Stimulated activated CD8-positive, alpha-beta memory T cell treated with anti-CD3 and anti-CD28 coated beads, Interleukin-12 subunit alpha, Interleukin-12 subunit beta, amount 100 ng/mL, for 1 hour (primary cell): ENCODE measurements around the gene RBMS3.
"Not testable (repeated sequence)": the region's sequence is repeated elsewhere in the genome, so short reads cannot be mapped to it uniquely, and the experiment has no call there.

ENCODE experiments used
- DNase-seq: peaks from one replicate; pipeline ENCODE4 v3.0.0-alpha.2; 2020; ENCODE audit warnings: low read depth

The RBMS3 gene

DNA sequence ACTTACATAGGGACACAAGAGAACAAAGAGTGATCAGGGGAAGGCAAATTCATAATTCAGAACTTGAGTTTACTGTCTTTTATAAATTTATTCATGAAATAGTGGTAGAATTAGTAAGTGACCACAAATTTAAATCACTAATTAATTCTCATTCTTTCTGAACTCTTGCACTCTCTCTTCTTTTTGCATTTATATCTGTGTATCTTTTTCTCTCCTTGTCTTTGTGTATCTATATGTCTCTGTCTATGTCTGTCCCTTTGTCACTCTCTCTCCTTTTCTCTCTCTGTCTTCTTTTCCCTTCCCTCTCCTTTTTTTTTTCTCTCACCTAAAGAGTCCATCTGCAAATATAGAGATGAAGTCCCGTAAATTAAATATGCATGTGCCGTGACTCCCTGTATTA is 31.5 kb downstream of the RBMS3 start:
- no peak for DNase-seq

DNA sequence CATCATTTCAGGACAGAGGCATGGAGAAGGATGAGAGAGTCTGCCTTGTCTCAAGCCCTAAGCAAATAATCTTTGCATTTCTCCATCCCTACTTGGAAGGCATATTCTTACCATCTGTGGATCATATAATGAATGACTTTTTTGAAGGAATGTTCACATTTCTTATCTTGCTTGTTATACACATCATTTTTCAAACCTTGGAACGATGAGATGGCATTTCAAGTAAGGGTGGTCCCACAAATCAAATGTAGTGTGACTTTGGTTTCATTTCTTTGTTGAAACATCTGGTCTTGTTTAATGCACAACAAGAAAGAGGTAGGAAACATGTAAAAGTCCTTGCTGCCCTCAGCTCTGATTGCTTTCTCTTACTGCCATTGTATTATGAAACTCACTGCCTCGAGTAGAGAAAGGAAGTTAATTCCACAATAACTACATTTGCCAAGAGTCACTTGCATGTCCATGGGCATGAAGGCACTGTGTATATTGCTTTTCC is 32.1 kb downstream of the RBMS3 start:
- DNase-seq: no peak

DNA sequence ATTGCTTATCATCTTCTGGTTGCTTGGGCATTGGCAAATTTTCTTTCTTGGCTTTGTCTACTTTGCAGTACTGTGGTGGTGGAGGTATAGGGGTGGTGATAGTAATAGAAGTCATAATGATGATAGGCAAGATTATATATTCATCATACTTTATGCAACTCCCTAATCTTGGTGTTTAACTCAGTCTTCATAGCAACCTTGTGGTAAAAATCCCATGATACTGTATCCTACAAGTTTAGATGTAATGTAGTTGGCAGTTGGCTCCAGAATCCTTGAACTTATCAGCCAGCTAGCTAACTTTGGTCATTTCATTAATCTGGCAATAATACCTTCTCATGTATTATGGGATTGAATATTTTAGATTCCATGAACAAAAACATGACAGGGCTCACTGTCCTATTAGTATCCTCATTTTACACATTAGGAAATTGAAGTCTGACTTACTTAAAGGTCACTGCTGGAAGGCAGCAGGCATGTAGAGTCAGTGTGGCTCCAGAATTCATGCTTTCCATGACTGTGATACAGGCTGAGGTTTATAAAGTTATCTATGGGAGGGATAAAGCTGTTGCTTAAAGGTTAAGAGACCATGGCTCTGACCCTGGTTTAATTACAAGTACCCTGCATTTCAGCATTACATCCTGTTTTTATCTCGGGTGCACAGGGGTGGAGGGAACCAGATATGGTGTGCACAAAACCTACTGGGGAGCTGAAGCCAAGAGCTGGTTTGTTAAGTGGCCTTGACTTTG is 33.3 kb downstream of the RBMS3 start:
- no peak for DNase-seq

DNA sequence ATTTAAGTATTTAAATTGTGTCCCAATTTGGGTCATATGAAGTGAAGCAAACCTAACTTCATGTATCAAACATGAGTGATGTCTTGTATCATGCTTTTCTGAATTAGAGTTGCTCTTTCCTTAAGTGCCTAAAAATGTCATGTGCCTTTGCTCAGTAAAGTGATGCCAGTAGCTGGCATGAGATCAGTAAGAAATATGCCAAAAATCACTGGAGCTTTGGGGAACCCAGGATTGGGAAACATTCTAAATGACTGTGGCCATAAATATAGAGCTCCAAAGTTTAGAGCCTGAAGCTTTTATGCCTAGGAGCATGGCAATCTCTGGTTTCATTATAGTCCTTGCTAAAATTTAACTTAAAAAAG is 33.8 kb downstream of the RBMS3 start:
- DNase-seq: no peak

DNA sequence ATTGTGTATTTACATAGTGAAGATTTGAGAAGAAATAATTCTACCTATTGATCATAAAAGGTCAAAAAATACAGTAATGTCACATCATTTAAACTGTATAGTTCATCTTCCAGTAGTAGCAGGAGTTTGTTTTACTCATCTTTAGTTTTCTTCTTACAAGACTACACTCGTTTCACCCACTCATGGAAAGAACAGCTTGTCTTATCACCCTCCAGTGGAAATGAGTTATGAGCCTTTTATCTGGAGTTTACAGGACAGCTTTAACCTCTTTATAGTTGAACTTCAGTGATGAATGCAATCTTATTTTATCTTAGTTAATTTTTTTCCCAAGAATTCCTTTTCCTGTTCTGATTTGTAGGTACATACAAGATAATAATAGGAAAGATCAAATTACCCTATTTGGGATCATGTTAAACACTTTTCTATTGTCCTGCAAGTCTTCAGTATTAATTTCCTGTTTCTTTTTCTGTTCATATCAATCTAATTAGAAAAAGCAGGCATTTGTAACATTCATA is 36.8 kb downstream of the RBMS3 start:
- DNase-seq: no peak

DNA sequence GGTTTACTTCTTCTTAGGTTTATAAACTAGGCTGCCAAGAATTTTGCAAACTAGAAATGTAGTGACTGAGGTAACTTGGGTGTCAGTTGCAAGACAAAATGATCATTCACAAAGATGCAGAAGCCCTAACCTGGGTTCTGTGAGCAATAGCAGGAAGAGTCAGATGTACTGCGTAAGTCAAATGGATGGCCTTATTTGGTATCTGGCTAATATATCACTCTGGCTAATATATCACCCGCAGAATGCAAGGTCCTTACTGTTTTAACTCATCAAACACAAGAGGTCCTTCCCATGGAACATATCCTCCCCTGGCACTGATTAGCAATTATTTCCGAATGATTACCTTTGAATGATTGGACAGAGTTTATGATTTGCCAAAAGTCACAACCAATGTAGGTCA is 37.4 kb downstream of the RBMS3 start:
- no peak for DNase-seq

DNA sequence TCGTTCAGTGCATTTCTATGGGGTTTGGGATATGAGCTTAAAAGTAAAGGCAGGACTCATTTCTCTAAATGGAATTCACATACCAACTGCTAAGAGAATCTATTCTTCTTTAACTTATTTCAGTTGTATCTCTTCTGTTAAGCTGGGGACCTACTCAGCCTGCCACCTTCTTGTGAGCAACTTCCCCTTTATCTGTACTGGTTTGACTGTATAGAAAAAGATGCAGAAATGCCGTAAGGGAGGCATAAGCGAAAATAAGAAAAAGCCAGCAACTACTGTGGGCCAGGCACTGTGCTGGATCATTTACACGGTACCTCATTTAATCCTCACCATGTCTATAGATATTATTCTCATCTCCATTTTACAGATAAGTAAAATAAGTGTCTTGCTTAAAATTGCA is 38.4 kb downstream of the RBMS3 start:
- DNase-seq: no peak

DNA sequence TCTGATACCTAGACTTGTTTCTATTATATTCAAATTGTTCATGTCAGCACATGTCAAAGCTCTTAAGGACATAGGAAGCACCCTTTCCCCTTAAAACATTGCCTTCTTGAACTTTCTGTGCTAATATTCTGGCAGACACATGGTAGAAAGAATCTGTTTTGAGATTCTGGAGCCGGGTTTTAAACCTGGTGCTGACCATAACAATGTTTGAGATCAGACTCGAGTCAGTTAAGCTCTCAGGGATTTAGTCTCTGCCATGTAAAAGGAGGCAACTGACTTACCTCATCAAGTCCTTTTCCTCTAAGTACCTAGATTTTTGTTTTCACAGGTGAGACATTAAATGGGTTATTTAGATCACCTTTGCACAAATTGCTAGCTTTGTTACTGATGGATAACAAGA is 38.9 kb downstream of the RBMS3 start:
- DNase-seq: no peak

DNA sequence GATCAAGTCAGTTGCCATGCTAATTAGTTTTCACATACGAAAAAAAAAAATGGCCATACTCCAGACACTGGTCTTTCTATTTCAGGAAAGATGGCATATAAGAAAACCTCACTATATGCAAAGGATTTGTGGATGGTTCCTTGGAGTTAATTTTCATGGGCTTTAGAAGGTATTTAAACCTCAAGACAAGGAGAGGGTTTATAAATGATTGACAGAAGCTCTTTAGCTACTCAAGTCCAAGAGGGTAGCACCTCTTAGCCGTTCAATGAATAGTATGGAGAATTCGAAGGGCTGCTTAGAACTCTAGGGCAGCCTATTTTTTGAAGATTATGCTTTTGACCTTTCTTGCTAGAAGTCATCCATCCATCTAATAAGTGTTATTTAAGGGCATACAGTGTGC is 41.7 kb downstream of the RBMS3 start:
- DNase-seq: no peak

DNA sequence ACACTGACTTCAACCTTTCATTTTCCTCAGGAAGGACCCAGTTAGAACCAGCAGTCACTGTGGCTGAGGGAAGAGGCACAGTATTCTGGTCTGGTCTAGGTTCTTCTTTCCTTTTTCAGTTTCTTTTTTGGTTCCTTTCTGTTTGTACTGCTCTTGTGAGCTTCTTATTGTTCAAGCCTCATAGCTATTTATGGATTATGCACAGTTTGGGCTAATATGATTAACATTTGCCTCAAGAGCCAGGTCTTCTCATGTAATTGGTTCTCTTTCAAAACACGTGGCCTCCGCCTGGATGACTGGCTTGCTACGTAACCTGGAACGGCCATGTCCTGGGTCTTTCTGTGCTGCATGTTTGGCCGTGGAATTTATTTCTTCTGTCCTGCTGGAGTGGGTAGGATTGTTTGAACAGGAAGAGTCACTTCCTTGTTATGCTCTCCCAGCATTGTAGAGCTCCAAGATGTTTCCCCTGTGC is 43.3 kb downstream of the RBMS3 start:
- DNase-seq: no peak

DNA sequence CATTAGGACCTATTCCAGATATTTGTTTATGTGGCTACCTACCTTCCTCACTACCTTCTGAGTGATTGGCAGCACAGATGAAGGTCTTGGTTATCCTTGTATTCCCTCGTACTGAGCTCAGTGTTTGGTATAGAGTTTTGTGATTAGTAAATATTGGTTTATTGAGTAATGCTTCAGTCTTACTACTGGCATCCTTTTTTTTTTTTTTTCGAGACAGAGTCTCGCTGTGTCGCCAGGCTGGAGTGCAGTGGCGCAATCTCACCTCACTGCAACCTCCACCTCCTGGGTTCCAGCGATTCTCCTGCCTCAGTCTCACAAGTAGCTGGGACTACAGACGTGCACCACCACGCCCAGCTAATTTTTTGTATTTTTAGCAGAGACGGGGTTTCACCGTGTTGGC is 45.7 kb downstream of the RBMS3 start:
- DNase-seq: not testable (repeated sequence)

DNA sequence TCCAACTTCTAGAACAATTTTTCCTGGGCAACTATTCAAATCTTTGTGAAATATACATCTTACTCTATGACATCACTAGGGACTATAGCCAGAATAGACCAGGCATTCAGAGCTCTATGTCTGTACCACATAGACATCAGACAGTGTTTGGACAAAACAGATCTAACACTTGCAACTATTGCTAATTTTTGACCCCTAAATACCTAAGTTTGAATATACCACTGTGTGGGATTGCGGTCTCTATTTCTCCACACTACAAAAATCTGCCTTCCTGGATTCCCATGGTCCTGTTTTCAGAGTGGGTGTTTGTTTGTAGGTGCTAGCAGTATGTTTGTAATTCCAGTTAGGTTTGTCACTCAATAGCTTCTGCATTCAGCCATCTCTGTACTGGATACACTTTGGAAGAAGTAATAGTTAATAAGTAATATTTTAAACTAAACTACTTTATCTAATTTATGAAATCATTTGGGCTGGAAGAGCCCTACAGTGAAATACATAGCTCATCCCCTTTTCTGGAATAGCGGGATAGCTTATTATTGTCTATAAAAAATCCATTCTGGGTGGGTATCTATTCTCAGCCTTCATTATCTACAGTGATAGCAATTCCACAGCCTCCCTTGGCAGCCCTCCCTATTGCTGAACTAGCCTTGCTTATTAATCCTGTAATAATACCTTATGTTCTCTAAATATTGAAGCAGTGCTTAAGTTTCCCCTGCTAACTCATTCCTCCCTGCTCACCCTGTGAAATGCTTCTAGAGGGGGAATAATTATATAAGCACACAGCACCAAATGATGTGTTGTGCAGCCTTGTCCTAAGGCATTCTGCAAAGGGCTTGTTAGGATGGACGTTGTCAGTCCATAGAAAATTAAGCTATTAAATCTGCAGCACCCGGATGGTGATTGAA is 49.4 kb downstream of the RBMS3 start:
- no peak for DNase-seq

DNA sequence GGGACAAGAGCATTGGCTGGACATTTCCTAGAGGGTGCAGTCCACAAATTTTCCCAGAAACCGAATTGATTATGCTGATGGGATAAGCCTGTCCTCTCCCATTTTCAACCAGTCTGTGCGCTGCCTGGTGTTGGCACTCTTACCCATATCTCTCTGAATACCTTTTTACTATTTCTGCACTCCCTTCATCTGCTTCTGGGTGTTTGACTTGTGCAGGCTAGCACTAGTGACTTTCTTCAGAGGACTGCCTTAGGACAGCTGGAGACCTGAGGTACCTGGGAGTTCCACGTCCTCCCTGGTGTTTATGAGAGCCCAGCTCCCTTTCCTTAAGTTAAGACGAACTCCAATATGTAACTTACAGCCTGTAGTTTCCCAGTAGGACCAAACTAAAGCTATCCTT is 50.2 kb downstream of the RBMS3 start:
- DNase-seq: no peak

DNA sequence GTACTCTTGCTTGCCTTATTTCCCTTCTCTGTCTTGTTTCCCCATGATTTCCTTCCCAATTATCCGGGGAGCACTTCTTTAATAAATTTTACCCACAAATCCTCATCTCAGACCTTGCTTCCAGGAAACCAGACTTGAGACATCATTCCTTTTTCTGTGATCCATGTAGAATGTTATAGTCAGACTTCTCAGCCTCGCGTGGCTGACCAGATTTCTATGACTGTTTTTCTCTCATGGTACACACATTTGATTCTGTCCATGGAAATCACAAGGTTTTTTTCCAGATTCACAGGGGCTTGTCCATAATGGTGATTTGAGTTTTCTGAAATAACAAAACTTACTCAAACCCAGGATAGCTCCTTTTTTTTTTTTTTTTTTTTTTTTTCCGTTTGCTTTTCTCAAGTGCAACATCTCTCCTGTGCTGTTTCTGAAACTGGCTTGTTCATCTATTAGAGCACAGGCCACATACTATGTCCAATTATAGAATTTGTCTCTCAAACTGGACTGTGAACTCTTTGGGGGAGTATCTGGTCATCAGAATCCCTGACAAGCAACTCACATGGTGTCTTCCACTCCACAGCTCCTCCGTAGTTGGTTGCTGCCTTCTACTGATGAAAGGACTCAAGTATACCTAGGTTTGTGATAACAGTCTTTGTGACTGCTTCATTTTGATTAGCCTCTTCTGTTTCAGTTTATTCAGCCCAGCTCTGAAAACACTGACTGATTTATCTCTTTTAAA is 50.8 kb downstream of the RBMS3 start:
- no peak for DNase-seq

DNA sequence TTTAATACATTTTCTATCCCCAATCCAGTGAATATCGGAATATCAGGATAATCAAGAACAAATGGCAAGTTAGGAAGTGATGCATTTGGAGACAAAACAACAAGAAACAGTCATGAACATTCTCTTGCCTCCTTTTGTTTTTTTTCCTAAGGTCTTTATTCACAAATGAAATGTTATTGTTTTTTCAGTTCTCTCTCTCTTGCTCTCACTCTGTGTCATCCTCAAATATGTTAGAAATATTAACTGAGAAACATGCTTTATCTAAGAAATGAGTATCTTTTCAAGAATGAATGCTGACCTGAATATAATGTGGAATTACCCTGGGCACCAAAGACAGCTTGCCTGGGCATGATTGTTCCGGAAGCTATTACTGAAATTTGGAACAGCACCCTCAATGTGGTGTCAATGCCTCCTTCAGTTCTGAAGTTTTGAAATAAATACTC is 51.3 kb downstream of the RBMS3 start:
- DNase-seq: no peak

DNA sequence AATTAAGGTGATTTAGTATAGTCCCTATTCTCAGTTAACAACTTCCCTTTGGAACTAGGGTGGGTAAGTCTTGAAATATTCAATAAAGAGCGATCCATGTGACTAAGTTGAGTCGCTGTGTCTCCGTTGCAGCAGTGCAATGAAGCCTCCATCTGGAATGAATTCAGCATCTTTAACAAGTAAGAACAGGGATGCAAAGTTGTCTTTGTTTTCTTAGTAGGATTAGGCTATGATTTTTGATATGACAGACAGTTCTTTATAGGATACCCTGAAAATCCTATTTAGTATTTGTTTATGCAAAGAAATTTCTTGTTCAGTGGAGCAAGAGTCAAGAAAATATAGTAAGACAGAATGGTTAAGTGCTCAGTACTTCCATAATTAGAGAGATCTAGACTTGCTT is 52.7 kb downstream of the RBMS3 start:
- no peak for DNase-seq

DNA sequence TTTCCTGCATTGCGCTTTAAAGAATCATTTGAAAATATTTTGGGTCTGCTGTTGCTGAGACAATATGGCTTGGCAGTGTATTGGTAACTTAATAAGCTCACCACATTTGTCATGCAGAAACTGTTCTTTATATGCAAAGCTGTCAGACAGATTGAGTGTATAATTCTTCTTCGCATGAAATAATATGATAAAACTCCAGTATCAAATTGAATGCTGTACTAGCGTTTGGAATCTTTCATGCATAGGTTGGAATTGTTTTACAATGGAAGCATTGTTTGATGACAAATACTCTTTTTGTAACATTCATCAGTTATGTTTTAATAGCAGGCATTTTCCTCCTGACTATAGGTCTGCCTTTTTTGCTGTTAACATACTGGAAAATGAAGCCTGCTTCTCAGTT is 53.8 kb downstream of the RBMS3 start:
- DNase-seq: no peak

DNA sequence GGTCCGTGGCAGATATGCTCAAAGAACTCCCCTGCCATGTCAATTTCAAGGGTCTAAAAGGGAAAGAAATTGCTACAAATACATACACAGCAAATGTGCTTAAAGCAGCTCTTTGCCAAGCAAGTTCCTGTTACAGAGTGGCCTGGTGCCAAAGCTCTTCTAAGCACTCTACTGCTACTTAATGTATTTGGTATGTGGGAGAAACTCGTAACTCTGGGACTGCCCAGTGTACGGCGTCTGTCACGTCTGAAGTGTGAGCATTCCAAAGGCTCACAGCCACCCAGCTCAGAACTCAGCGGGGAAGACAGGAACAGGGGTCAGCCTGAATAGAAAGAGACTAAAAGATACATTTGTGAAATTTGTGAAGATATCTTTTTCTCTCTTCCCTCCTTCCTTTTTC is 54.6 kb downstream of the RBMS3 start:
- DNase-seq: no peak

DNA sequence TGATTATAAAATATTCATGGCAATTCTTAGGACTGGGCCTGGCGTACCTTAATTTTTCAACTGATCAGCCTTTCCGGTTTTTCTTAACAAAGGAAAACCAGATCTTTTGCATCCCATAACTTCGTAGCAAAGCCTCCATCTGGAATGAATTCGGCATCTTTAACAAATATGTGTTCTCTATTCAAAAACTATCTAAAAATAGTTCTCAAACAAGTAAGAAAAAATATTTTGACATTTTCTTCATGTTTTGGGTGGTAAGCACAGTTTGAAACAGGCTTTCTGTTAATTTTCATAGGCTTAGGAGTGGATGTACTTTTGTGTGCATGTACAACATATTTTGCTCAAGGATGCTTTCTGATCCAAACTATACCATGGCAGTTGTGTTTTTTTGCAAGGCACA is 55.1 kb downstream of the RBMS3 start:
- DNase-seq: no peak

DNA sequence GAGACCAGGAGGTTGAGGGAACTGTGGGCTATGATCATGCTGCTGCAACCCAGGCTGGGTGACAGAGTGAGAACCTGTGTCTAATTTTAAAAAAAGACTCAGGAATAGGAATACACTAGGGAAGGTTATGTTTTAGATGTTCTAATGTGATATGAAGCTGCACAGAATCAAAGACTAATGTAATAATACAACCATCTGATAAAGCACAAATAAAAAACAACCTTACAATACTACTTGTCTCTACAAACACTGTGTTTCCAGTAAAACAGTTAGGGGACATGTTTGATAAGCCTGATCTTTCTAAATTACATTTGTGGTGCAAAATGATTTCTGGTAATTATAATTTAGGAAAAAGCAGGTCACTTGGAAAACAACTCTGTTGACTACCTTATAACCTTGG is 56.7 kb downstream of the RBMS3 start:
- no peak for DNase-seq

DNA sequence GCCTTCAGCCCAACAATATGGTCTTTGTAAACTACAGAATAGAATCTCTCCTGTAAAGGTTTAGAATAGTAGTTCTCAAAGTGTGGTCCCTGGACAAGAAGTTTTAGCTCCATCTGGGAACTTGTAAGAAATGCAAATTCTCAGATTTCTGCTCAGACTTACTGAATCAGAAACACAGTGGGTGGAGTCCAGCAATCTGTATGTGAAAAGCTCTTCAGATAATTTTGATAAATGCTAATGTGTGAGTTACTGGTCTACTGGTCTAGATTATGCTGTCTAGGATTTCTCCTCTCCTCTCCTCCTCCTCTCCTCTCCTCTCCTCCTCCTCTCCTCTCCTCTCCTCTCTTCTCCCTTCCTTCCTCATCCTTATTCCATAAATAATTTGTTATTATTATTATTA is 57.5 kb downstream of the RBMS3 start:
- no peak for DNase-seq
